Keratinocyte (primary cell): ENCODE results near the gene CD207. TPM values are rescaled to one million over a fixed set of nuclear protein-coding genes. Genes with fewer than 3 reads are reported as not detected.

Experiments used
- DNase-seq: peaks from one replicate; pipeline ENCODE4 v3.0.0-alpha.2; 2011; ENCODE audit warnings: low read depth, missing footprints, low spot score
- FAIRE-seq: peaks from 2 replicates; lab custom pipeline; 2011; peaks lifted over from hg19 to GRCh38; lab: Jason Lieb, UNC
- H2AFZ ChIP-seq: 2 replicates; pipeline ENCODE4 v1.6.0; 2012; ENCODE audit warnings: low read length, control low read depth, inconsistent platforms; ENCODE audit not compliant: control insufficient read depth
- H3K27ac ChIP-seq: 2 replicates; pipeline ENCODE4 v1.5.1; 2011; ENCODE audit warnings: low read length; ENCODE audit not compliant: control insufficient read depth, insufficient read depth
- H3K27me3 ChIP-seq: 3 replicates; pipeline ENCODE4 v1.6.0; 2011; ENCODE audit warnings: low read length; ENCODE audit not compliant: control insufficient read depth, insufficient read depth; ENCODE audit errors: extremely low read depth
- H3K36me3 ChIP-seq, 2 experiments: 2 replicates in 1 of 2; 3 replicates in 1 of 2; pipeline ENCODE4 v1.5.1; 2011; ENCODE audit warnings: low read length in 2 of 2, mild to moderate bottlenecking in 1 of 2; ENCODE audit not compliant: control insufficient read depth in 2 of 2, insufficient read depth in 2 of 2; ENCODE audit errors: extremely low read depth in 1 of 2
- H3K4me1 ChIP-seq: 3 replicates; pipeline ENCODE4 v1.5.1; 2011; ENCODE audit warnings: low read length; ENCODE audit not compliant: control insufficient read depth, insufficient read depth; ENCODE audit errors: extremely low read depth
- H3K4me2 ChIP-seq: 3 replicates; pipeline ENCODE4 v1.6.0; 2011; ENCODE audit warnings: low read depth, low read length; ENCODE audit not compliant: control insufficient read depth, insufficient read depth; ENCODE audit errors: extremely low read depth
- H3K4me3 ChIP-seq, 3 experiments: fragments of 200-600 bp in 1 of 3; sonication (generic) in 1 of 3; 2 replicates in 2 of 3; 3 replicates in 1 of 3; pipeline ENCODE4 v1.5.1; 2011 to 2016; ENCODE audit warnings: low read length in 3 of 3, mild to moderate bottlenecking in 3 of 3, control low read depth in 2 of 3, inconsistent platforms in 1 of 3, low read depth in 1 of 3, mixed read lengths in 1 of 3, mixed run types in 1 of 3, moderate library complexity in 1 of 3; ENCODE audit not compliant: control insufficient read depth in 2 of 3, insufficient read depth in 2 of 3; ENCODE audit errors: extremely low read depth in 1 of 3
- H3K79me2 ChIP-seq: 2 replicates; pipeline ENCODE4 v1.6.0; 2012; ENCODE audit warnings: low read length; ENCODE audit not compliant: control insufficient read depth, insufficient read depth
- H3K9ac ChIP-seq: 3 replicates; pipeline ENCODE4 v1.6.0; 2011; ENCODE audit warnings: low read length; ENCODE audit not compliant: control insufficient read depth, insufficient read depth; ENCODE audit errors: extremely low read depth
- H3K9me1 ChIP-seq: 3 replicates; pipeline ENCODE4 v1.6.0; 2011; ENCODE audit warnings: low read length; ENCODE audit not compliant: control insufficient read depth, insufficient read depth; ENCODE audit errors: extremely low read depth
- H3K9me3 ChIP-seq: 2 replicates; pipeline ENCODE4 v1.5.1; 2012; ENCODE audit warnings: low read depth, low read length; ENCODE audit not compliant: control insufficient read depth
- H4K20me1 ChIP-seq: 3 replicates; pipeline ENCODE4 v1.6.0; 2011; ENCODE audit warnings: low read length; ENCODE audit not compliant: control insufficient read depth, insufficient read depth; ENCODE audit errors: extremely low read depth
- EZH2 ChIP-seq: IDR thresholded peaks from one replicate; pipeline ENCODE4 v1.6.1; 2012; ENCODE audit warnings: inconsistent platforms, mild to moderate bottlenecking, low read length, moderate library complexity
- dilution Hi-C: fragments of 300-500 bp; cut with MboI; formaldehyde crosslinking; loops from one replicate; pipeline ENCODE4 v1.7.0; 2020; ENCODE audit warnings: low sequenced_read_pairs; ENCODE audit not compliant: extremely low pct_ligation_motif_present
- polyA plus RNA-seq, 5 experiments: library from polyadenylated mRNA; depleted of rRNA in 3 of 5; stranded (reverse) in 3 of 5; stranded (forward) in 1 of 5; unstranded in 1 of 5; fragments of >200 nt; gene quantifications; 1 replicate in 1 of 5; 2 replicates in 3 of 5; 3 replicates in 1 of 5; pipeline versions ENCODE4 v1.2.1 to v1.2.3, GENCODE V29; 2011 to 2012; ENCODE audit warnings: missing spikeins in 2 of 5, low read depth in 1 of 5, low replicate concordance in 1 of 5
- TF ChIP-seq, protein P1 (sequence below), 3 experiments: IDR thresholded peaks in 1 of 3; conservative IDR thresholded peaks in 1 of 3; optimal IDR thresholded peaks in 1 of 3; 2 replicates in 2 of 3; 3 replicates in 1 of 3; pipeline versions ENCODE3 to v1.5.1; 2011; ENCODE audit warnings: low read length in 3 of 3, mild to moderate bottlenecking in 3 of 3, moderate library complexity in 2 of 3, control low read depth in 1 of 3, inconsistent platforms in 1 of 3; ENCODE audit not compliant: insufficient read depth in 2 of 3; ENCODE audit errors: extremely low read depth in 1 of 3

Gene CD207
- polyA plus RNA-seq, 1 donor (not counting 4 experiments of a cell fraction or from before 2014, with no cell fraction given), result not detected

DNA sequence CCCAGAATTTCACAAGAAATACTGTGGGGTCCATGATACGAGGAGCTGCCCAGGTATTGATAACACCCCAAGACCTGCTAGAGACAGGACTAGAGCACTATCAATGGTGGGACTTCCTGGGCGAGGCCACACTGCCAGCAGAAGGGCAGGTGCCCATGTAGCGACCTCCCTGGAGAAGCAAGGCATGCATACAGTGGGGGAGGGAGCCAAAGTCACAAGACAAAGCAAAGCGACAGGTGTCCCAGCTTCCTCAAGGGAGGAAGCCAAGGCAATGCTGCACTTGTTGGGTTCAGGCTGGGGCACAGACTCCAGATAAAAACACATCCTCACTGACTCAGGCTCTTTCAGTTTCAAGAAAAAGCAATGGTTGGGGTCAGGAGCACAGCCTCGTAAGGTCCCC, 7.5 kb downstream of the CD207 start:
- no peak overlapping the region for H3K4me2 ChIP-seq
- H3K9me1 ChIP-seq, result no peaks in the 10 kb centered on the region
- H2AFZ ChIP-seq, result no peak overlapping the region
- TF ChIP-seq, protein P1, sequence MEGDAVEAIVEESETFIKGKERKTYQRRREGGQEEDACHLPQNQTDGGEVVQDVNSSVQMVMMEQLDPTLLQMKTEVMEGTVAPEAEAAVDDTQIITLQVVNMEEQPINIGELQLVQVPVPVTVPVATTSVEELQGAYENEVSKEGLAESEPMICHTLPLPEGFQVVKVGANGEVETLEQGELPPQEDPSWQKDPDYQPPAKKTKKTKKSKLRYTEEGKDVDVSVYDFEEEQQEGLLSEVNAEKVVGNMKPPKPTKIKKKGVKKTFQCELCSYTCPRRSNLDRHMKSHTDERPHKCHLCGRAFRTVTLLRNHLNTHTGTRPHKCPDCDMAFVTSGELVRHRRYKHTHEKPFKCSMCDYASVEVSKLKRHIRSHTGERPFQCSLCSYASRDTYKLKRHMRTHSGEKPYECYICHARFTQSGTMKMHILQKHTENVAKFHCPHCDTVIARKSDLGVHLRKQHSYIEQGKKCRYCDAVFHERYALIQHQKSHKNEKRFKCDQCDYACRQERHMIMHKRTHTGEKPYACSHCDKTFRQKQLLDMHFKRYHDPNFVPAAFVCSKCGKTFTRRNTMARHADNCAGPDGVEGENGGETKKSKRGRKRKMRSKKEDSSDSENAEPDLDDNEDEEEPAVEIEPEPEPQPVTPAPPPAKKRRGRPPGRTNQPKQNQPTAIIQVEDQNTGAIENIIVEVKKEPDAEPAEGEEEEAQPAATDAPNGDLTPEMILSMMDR (optimal IDR thresholded peaks at IDR 0.05 in 1 of 3, IDR thresholded peaks at IDR 0.05 in 1 of 3, conservative IDR thresholded peaks at IDR 0.05 in 1 of 3; ENCODE audit: extremely low read depth in 1 of 3, insufficient read depth in 2 of 3, low read length in 3 of 3), result no peak
- no peak for TF ChIP-seq EZH2
- no peak overlapping the region for H3K4me3 ChIP-seq
- no peak for DNase-seq
- peaks cover 22% of the 10 kb centered on the region for H3K27me3 ChIP-seq
- H3K79me2 ChIP-seq, result no peaks in the 10 kb centered on the region
- no peaks in the 10 kb centered on the region for H3K9me3 ChIP-seq
- dilution Hi-C loops, result no loop called here
- H3K9ac ChIP-seq, result no peak overlapping the region
- no peak for FAIRE-seq
- no peaks in the 10 kb centered on the region for H3K4me1 ChIP-seq
- no peaks in the 10 kb centered on the region for H4K20me1 ChIP-seq
- H3K36me3 ChIP-seq, result no peaks in the 10 kb centered on the region
- H3K27ac ChIP-seq, result no peak overlapping the region

DNA sequence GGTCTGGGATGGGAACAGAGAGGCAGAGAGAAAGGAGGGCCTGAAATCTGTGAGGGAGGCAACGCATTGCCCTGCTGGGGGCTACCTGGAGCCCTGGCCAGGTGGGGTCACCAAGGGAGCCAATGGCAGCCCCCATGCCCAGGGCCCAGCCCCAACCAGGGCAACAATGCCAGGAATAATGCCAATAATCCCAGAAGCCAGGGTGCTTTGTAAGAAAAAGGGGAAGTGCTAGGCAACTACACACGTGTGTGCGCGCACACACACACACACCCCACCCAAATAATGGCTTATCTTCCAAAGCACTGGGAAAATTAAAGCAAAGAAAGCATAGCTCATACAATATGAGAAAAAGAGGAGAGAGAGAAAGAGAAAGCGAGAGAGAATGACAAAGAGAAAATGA, 8.2 kb downstream of the CD207 start:
- Histone ChIP-seq H3K9me1 (no peaks in the 10 kb centered on the region), H2AFZ (no peak overlapping the region), H3K27me3 (peaks cover 22% of the 10 kb centered on the region), H3K9ac (no peak overlapping the region), H3K27ac (no peak overlapping the region), H3K4me2 (no peak overlapping the region), H3K79me2 (no peaks in the 10 kb centered on the region), H3K4me1 (no peaks in the 10 kb centered on the region), H3K9me3 (no peaks in the 10 kb centered on the region), H3K36me3 (no peaks in the 10 kb centered on the region), H4K20me1 (no peaks in the 10 kb centered on the region), H3K4me3 (no peak overlapping the region)
- FAIRE-seq, result no peak
- DNase-seq, result no peak
- dilution Hi-C loops, result no loop called here
- TF ChIP-seq, protein P1 (optimal IDR thresholded peaks at IDR 0.05 in 1 of 3, IDR thresholded peaks at IDR 0.05 in 1 of 3, conservative IDR thresholded peaks at IDR 0.05 in 1 of 3; ENCODE audit: extremely low read depth in 1 of 3, insufficient read depth in 2 of 3, low read length in 3 of 3), result no peak
- no peak for TF ChIP-seq EZH2
